Right cardiac atrium (tissue), 5 donors: ENCODE data around the gene CBLN3. TPM values are rescaled to one million over a fixed set of nuclear protein-coding genes. Genes with fewer than 3 reads are reported as not detected.

ENCODE experiments used
- ATAC-seq, 2 donors: fragments of 200-7000 bp; cut with Tn5 transposase; one replicate each; pipeline versions ENCODE4 v1.8.0 to v1.9.1; 2020; ENCODE audit warnings: moderate library complexity in 2 of 2, mild to moderate bottlenecking in 1 of 2
- DNase-seq, 3 donors: peaks; one replicate each; pipeline ENCODE4 v3.0.0-alpha.2; 2020
- H3K27ac ChIP-seq: one replicate; pipeline ENCODE4 v1.5.1; 2013; ENCODE audit warnings: mild to moderate bottlenecking, low read length, control low read depth, moderate library complexity
- H3K27me3 ChIP-seq: one replicate; pipeline ENCODE4 v1.6.1; 2013; ENCODE audit not compliant: control insufficient read depth, insufficient read depth
- H3K4me1 ChIP-seq: one replicate; pipeline ENCODE4 v1.6.1; 2013; ENCODE audit warnings: low read length; ENCODE audit not compliant: control insufficient read depth, insufficient read depth
- H3K4me3 ChIP-seq: one replicate; pipeline ENCODE4 v1.5.1; 2013; ENCODE audit warnings: low read length, control low read depth
- H3K9me3 ChIP-seq: one replicate; pipeline ENCODE4 v1.6.1; 2013; ENCODE audit warnings: low read length; ENCODE audit not compliant: control insufficient read depth
- WGBS: extraction: QIAGEN DNeasy Blood & Tissue Kit; methylation state at CpG from one replicate; pipeline ENCODE4 v1.1.7; 2013; 5-methylcytosine and 5-hydroxymethylcytosine counted together
- intact Hi-C, 4 donors: fragments of 100-400 bp; cut with DNase I; formaldehyde crosslinking; loops; one replicate each; pipeline versions ENCODE4 v1.11.0 to v1.14.0; 2022 to 2023
- polyA plus RNA-seq: library from polyadenylated mRNA; stranded (reverse); fragments of 200-250 nt; gene quantifications from one replicate; pipeline ENCODE4 v1.2.3, GENCODE V29; 2013
- total RNA-seq, 4 donors: library from RNA; stranded (reverse); fragmentation: NEBNext Ultra II Directional; extraction: Animal tissue kit (Norgen Biotek cat#: 25700); gene quantifications; one replicate each; pipeline ENCODE4 v1.2.1, GENCODE V29; 2021
- donor health status: healthy with polysubstance abuse.
- donor health status: DM: no; HTN: yes; CAD: no.
- donor health status: DM: no; HTN: no; CAD: no.
- donor health status: DM: no; HTN: yes; CAD: no; lungs with severe emphysema.
- donor health status: DM: yes; HTN: yes; CAD: no.

Gene CBLN3
- total and polyA plus RNA-seq, 5 donors: 1.3 to 3.1 (median 2.5) TPM

DNA sequence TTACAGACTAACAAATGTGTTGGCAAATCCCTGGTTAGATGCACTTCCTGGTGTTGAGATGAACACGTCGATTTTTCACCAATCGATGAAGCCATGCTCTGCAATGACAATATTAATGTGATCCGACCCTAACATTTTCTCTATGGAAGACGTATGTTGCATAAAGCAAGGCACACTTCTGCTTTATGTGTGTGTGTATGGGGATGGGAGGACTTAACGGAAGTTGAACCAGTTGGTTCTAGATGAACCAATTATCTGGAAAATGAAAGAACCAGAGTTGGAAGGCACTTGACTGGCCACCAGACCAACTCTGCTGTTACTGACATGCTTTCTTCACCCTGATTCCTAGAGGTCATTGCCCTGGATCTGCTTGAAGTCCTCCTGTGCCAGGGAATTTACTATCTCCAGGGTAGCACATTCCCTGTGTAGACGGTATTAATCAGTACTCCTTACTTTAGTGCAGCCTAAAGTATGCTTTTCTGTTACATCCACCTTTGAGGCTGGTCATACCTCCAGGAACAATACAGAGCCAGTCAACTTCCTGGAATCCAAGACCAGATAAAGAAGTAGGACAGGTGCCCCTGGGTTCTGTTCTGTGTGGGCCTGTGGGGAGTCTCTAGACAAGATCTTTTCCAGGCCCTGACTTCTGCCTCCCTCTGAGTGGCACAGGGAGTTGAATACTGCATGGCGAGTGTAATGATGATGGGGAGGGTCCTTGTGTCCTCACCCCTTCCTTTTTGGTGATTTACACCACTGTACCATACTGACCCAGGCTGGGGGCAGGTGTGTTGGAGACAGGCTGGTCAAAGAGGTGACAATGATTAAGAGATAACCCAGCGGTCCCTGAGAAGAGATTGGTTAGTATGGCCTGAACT lies 9.0 kb upstream of the CBLN3 start:
- 55% methylated on average over 9 of the region's 9 CpGs for whole genome bisulfite sequencing
- Histone ChIP-seq H3K27ac (no peak overlapping the region), H3K4me1 (no peaks in the 10 kb centered on the region), H3K4me3 (no peak overlapping the region), H3K9me3 (no peaks in the 10 kb centered on the region), H3K27me3 (no peaks in the 10 kb centered on the region)
- no peak for DNase-seq
- intact Hi-C loops: loop anchor here in 2 of 4 donors (5.0 to 10.0 kb wide), 2 partner anchors 74 to 106 kb away; partner anchors contain the start of gene NFATC4 (in 1 of the 2)
- ATAC-seq: no peak

GRCh38 chr14:24437736-24438067 lies 8.2 kb upstream of the CBLN3 start:
- Histone ChIP-seq H3K4me1 (no peaks in the 10 kb centered on the region), H3K4me3 (no peak overlapping the region), H3K9me3 (no peaks in the 10 kb centered on the region), H3K27ac (no peak overlapping the region), H3K27me3 (no peaks in the 10 kb centered on the region)
- whole genome bisulfite sequencing: 67% methylated on average over 2 of the region's 2 CpGs
- ATAC-seq (no peak), DNase-seq (no peak)
- intact Hi-C loops: loop anchor here in 3 of 4 donors (2.0 to 10.0 kb wide), 3 partner anchors 73 to 105 kb away; partner anchors contain the start of gene NFATC4 (in 1 of the 3)

DNA sequence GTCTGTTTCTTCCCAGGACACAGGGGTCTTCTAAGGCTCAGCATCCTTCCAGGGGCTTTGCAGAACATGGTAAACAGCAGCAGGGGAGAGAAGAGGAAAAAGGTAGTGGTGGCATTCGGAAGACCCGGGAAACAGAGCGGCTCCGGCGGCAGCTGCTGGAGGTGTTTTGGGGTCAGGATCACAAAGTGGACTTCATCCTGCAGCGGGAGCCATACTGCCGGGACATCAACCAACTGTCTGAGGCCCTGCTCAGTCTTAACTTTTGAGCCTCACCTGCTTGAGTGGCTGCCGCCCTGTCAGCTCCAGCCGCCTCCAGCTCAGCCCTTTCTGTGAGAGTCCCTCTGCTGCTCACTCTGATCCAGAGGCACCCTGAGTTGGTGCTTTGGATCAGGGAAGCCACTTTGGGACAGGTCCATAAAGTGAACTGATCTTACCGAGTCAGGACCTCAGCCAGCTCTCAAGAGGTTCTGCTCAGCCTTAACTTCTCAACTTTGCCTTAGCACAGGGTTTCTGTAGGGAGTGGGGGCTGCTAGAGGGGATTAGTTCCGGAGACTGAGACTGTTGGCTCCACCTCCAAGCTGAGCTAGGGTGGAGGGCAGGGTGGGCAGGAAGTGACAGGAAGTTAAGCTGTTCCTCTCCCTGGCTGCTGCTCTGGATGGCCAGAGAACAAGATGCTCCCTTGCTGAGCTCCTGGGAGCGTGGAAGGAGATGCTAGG lies 7.7 kb upstream of the CBLN3 start:
- no peaks in the 10 kb centered on the region for H3K27me3 ChIP-seq
- H3K9me3 ChIP-seq: no peaks in the 10 kb centered on the region
- no peak overlapping the region for H3K4me3 ChIP-seq
- intact Hi-C loops: loop anchor here in 3 of 4 donors (2.0 to 10.0 kb wide), 3 partner anchors 72 to 105 kb away; partner anchors contain the start of gene NFATC4 (in 1 of the 3)
- no peaks in the 10 kb centered on the region for H3K4me1 ChIP-seq
- H3K27ac ChIP-seq: peak overlapping the region; percentile 76
- DNase-seq (peak in 2 of 3 donors; percentile 47 to 60), ATAC-seq (peak in 1 of 2 donors; percentile 3)
- 54% methylated on average over 12 of the region's 12 CpGs for WGBS

- ATAC-seq: peak; percentile 34 to 49
- peak overlapping the region; percentile 76 for H3K27ac ChIP-seq
- WGBS: 45% methylated on average over 5 of the region's 5 CpGs
Observed at GRCh38 chr14:24436355-24437019, 7.0 kb upstream of the CBLN3 start.

GRCh38 chr14:24435998-24436354 lies 6.5 kb upstream of the CBLN3 start:
- Histone ChIP-seq H3K4me3 (no peak overlapping the region), H3K27ac (peak overlapping the region; percentile 73), H3K4me1 (no peaks in the 10 kb centered on the region), H3K9me3 (no peaks in the 10 kb centered on the region), H3K27me3 (no peaks in the 10 kb centered on the region)
- WGBS: 57% methylated on average over 6 of the region's 6 CpGs
- ATAC-seq (no peak), DNase-seq (no peak)
- intact Hi-C loops: loop anchor here in 3 of 4 donors (2.0 to 10.0 kb wide), 3 partner anchors 71 to 104 kb away; partner anchors contain the start of gene NFATC4 (in 1 of the 3)

More at GRCh38 chr14:24436355-24437019, 7.0 kb upstream of the CBLN3 start:
- H3K4me3 ChIP-seq: no peak overlapping the region
- H3K4me1 ChIP-seq: no peaks in the 10 kb centered on the region
- H3K27me3 ChIP-seq: no peaks in the 10 kb centered on the region
- intact Hi-C loops: loop anchor here in 3 of 4 donors (2.0 to 10.0 kb wide), 3 partner anchors 72 to 104 kb away; partner anchors contain the start of gene NFATC4 (in 1 of the 3)
- H3K9me3 ChIP-seq: no peaks in the 10 kb centered on the region
- DNase-seq: peak in 1 of 3 donors; percentile 57

DNA sequence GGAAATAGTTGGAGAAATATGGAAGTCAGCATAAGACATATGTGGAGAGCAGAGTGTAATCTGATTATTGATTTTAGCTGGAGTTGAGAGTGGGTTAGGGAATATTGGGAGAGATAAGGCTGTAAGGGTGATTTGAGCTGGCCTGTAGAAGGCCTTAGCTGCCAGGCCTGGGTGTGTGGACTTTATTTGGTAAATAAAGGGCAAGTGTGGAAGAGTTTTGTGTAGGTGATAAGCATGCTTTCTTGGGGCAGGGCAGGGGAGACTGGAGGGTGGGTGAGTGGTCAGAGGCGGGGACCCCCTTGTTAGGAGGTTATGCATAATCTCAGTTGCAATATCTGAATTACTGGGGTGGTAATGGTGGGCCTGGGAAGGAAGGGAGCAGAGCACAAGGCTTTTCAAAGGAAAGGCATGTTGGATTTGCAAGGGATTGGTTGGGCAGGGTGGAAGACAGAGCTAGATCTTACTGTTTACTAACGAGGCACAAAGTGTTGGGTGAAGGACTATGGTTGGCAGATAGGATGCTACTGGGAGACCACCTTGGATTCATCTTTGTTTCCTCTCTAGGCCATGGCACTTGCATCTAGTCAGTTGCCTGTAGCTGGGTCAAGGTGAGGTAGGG lies 5.8 kb upstream of the CBLN3 start:
- Histone ChIP-seq H3K27me3 (no peaks in the 10 kb centered on the region), H3K4me3 (no peak overlapping the region), H3K9me3 (no peaks in the 10 kb centered on the region), H3K4me1 (no peaks in the 10 kb centered on the region), H3K27ac (no peak overlapping the region)
- WGBS: 80% methylated on average over 2 of the region's 2 CpGs
- DNase-seq (no peak), ATAC-seq (no peak)
- intact Hi-C loops: loop anchor here in 2 of 4 donors (5.0 to 10.0 kb wide), 2 partner anchors 70 to 103 kb away; partner anchors contain the start of gene NFATC4 (in 1 of the 2)

DNA sequence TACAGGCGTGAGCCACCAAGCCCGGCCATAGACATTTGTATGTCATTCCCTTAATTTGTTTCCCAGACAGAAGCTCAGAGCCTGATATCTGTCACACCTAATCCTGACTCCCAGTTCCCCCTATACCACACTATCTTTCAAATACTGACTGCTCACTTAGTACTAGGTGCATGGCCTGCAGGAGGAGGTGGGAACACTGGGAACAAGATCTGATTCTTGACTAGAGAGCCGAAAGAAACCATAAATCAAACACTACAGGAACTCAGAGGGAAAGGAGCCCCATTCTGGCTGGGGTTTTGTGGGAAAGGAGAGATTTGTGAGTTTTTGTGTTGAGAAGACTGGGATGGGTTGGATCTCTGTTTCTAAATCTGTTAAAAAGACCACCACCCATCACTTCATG lies 5.2 kb upstream of the CBLN3 start:
- no peaks in the 10 kb centered on the region for H3K9me3 ChIP-seq
- H3K4me1 ChIP-seq: no peaks in the 10 kb centered on the region
- no peaks in the 10 kb centered on the region for H3K27me3 ChIP-seq
- intact Hi-C loops: loop anchor here in 3 of 4 donors (5.0 to 10.0 kb wide), 3 partner anchors 67 to 102 kb away; partner anchors contain the start of gene NFATC4 (in 3 of the 3)
- ATAC-seq (no peak), DNase-seq (no peak)
- H3K4me3 ChIP-seq: no peak overlapping the region
- 80% methylated on average over 3 of the region's 3 CpGs for WGBS
- H3K27ac ChIP-seq: no peak overlapping the region

- no peak overlapping the region for H3K27ac ChIP-seq
- 79% methylated on average over 7 of the region's 7 CpGs for WGBS
- no peaks in the 10 kb centered on the region for H3K4me1 ChIP-seq
- intact Hi-C loops: loop anchor here in 3 of 4 donors (5.0 to 10.0 kb wide), 2 partner anchors 67 to 69 kb away; partner anchors contain the start of gene NFATC4 (in 3 of the 3)
- no peak for ATAC-seq
- no peaks in the 10 kb centered on the region for H3K27me3 ChIP-seq
- no peak overlapping the region for H3K4me3 ChIP-seq
- H3K9me3 ChIP-seq: no peaks in the 10 kb centered on the region
- DNase-seq: no peak
Observed at GRCh38 chr14:24434036-24434435, 4.6 kb upstream of the CBLN3 start.

DNA sequence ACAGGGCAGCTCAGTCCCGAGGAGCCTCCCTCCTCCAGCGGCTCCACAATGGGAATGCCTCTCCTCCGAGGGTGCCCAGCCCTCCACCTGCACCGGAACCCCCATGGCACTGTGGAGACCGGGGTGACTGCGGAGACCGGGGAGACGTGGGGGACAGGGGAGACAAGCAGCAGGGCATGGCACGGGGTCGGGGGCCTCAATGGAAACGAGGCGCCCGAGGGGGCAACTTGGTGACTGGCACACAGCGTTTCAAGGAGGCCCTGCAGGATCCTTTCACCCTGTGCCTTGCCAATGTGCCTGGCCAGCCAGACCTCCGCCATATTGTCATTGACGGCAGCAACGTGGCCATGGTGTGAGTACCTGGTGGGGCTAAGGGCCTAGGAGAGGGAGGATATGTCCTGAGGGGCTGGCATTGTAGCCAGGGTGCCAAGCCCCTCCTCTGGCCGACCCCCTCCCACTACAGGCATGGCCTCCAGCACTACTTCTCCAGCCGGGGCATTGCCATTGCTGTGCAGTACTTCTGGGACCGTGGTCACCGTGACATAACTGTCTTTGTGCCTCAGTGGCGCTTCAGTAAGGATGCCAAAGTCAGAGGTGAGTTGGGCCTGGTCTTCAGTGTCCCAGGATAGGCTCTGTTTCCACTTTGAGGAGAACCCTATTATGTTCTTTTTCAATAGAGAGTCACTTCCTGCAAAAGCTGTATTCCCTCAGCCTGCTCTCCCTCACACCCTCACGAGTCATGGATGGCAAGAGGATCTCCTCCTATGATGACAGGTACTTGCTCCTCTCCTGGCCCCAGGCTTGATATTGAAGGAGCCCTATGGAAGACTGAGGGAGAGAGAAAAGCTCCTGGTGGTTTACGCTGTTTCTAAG lies 3.0 kb upstream of the CBLN3 start:
- no peaks in the 10 kb centered on the region for H3K27me3 ChIP-seq
- DNase-seq: peak in 2 of 3 donors; percentile 63 to 75
- intact Hi-C loops: loop anchor here in 3 of 4 donors (5.0 to 10.0 kb wide), 2 partner anchors 65 to 68 kb away; partner anchors contain the start of gene NFATC4 (in 3 of the 3)
- H3K27ac ChIP-seq: no peak overlapping the region
- WGBS: 79% methylated on average over 24 of the region's 24 CpGs
- H3K4me3 ChIP-seq: no peak overlapping the region
- H3K4me1 ChIP-seq: no peaks in the 10 kb centered on the region
- no peaks in the 10 kb centered on the region for H3K9me3 ChIP-seq
- no peak for ATAC-seq
